Measurements from ENCODE around the gene SPATA9. TPM values are rescaled to one million over a fixed set of nuclear protein-coding genes. Genes with fewer than 3 reads are reported as not detected.

The SPATA9 gene
- total and polyA plus RNA-seq, 2 of the 13 experiments (the other 11 are each of a cell fraction or from before 2014, with no cell fraction given), result not detected

DNA sequence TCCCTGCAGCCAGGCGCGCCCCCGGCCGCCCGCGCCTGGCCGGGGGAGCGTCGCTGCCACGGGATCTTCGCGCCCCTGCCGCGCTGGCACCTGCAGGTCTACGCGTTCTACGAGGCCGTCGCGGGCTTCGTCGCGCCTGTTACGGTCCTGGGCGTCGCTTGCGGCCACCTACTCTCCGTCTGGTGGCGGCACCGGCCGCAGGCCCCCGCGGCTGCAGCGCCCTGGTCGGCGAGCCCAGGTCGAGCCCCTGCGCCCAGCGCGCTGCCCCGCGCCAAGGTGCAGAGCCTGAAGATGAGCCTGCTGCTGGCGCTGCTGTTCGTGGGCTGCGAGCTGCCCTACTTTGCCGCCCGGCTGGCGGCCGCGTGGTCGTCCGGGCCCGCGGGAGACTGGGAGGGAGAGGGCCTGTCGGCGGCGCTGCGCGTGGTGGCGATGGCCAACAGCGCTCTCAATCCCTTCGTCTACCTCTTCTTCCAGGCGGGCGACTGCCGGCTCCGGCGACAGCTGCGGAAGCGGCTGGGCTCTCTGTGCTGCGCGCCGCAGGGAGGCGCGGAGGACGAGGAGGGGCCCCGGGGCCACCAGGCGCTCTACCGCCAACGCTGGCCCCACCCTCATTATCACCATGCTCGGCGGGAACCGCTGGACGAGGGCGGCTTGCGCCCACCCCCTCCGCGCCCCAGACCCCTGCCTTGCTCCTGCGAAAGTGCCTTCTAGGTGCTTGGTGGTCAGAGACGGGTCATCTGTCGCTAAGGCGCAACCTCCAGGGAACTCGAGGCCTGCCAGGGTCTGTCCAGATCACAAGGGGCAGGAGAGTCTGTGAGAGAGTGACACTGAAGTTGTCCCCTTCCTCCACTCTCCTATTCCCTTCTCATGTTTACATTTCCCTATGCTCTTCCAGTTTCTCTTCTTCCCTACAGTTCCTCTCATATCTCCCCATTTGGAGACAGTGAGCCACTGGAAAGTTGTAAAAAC is 61.6 kb downstream of the SPATA9 start (continued):
- TF ChIP-seq, protein P1, sequence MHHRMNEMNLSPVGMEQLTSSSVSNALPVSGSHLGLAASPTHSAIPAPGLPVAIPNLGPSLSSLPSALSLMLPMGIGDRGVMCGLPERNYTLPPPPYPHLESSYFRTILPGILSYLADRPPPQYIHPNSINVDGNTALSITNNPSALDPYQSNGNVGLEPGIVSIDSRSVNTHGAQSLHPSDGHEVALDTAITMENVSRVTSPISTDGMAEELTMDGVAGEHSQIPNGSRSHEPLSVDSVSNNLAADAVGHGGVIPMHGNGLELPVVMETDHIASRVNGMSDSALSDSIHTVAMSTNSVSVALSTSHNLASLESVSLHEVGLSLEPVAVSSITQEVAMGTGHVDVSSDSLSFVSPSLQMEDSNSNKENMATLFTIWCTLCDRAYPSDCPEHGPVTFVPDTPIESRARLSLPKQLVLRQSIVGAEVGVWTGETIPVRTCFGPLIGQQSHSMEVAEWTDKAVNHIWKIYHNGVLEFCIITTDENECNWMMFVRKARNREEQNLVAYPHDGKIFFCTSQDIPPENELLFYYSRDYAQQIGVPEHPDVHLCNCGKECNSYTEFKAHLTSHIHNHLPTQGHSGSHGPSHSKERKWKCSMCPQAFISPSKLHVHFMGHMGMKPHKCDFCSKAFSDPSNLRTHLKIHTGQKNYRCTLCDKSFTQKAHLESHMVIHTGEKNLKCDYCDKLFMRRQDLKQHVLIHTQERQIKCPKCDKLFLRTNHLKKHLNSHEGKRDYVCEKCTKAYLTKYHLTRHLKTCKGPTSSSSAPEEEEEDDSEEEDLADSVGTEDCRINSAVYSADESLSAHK (CRISPR knock-in tag; IDR thresholded peaks at IDR 0.05; ENCODE audit: borderline replicate concordance), result no peak
- TF ChIP-seq RORA (CRISPR knock-in tag; IDR thresholded peaks at IDR 0.05) (no peak), KDM6A (CRISPR knock-in tag; IDR thresholded peaks at IDR 0.05; ENCODE audit: low read depth) (no peak), HNRNPK (IDR thresholded peaks at IDR 0.05; ENCODE audit: low read depth, low read length, poor library complexity, severe bottlenecking) (no peak), SNAPC2 (CRISPR knock-in tag; IDR thresholded peaks at IDR 0.05) (peak; percentile 23; the same call in 1 of the 2 replicates), EP300 (IDR thresholded peaks at IDR 0.05; ENCODE audit: low read depth in 2 of 2, low read length in 2 of 2) (no peak), EP300 (CRISPR knock-in tag; IDR thresholded peaks at IDR 0.05; ENCODE audit: borderline replicate concordance) (no peak), JUNB (CRISPR knock-in tag; IDR thresholded peaks at IDR 0.05; ENCODE audit: borderline replicate concordance) (no peak), ZFX (CRISPR knock-in tag; IDR thresholded peaks at IDR 0.05; ENCODE audit: low read depth) (no peak; the same call in none of the 2 replicates)
- TF ChIP-seq, protein P2, sequence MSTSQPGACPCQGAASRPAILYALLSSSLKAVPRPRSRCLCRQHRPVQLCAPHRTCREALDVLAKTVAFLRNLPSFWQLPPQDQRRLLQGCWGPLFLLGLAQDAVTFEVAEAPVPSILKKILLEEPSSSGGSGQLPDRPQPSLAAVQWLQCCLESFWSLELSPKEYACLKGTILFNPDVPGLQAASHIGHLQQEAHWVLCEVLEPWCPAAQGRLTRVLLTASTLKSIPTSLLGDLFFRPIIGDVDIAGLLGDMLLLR (CRISPR knock-in tag; IDR thresholded peaks at IDR 0.05), result no peak
- TF ChIP-seq, protein P3, sequence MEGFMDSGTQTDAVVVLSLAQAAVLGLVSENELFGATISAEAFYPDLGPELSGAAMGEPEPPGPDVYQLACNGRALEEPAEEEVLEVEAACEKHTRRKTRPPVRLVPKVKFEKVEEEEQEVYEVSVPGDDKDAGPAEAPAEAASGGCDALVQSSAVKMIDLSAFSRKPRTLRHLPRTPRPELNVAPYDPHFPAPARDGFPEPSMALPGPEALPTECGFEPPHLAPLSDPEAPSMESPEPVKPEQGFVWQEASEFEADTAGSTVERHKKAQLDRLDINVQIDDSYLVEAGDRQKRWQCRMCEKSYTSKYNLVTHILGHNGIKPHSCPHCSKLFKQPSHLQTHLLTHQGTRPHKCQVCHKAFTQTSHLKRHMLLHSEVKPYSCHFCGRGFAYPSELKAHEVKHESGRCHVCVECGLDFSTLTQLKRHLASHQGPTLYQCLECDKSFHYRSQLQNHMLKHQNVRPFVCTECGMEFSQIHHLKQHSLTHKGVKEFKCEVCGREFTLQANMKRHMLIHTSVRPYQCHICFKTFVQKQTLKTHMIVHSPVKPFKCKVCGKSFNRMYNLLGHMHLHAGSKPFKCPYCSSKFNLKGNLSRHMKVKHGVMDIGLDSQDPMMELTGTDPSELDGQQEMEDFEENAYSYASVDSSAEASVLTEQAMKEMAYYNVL (CRISPR knock-in tag; IDR thresholded peaks at IDR 0.05; ENCODE audit: borderline replicate concordance), result no peak
- TF ChIP-seq, protein P4, sequence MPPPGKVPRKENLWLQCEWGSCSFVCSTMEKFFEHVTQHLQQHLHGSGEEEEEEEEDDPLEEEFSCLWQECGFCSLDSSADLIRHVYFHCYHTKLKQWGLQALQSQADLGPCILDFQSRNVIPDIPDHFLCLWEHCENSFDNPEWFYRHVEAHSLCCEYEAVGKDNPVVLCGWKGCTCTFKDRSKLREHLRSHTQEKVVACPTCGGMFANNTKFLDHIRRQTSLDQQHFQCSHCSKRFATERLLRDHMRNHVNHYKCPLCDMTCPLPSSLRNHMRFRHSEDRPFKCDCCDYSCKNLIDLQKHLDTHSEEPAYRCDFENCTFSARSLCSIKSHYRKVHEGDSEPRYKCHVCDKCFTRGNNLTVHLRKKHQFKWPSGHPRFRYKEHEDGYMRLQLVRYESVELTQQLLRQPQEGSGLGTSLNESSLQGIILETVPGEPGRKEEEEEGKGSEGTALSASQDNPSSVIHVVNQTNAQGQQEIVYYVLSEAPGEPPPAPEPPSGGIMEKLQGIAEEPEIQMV (CRISPR knock-in tag; IDR thresholded peaks at IDR 0.05; ENCODE audit: low read depth), result no peak
- TF ChIP-seq, protein P5, sequence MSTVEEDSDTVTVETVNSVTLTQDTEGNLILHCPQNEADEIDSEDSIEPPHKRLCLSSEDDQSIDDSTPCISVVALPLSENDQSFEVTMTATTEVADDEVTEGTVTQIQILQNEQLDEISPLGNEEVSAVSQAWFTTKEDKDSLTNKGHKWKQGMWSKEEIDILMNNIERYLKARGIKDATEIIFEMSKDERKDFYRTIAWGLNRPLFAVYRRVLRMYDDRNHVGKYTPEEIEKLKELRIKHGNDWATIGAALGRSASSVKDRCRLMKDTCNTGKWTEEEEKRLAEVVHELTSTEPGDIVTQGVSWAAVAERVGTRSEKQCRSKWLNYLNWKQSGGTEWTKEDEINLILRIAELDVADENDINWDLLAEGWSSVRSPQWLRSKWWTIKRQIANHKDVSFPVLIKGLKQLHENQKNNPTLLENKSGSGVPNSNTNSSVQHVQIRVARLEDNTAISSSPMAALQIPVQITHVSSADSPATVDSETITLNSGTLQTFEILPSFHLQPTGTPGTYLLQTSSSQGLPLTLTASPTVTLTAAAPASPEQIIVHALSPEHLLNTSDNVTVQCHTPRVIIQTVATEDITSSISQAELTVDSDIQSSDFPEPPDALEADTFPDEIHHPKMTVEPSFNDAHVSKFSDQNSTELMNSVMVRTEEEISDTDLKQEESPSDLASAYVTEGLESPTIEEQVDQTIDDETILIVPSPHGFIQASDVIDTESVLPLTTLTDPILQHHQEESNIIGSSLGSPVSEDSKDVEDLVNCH (CRISPR knock-in tag; IDR thresholded peaks at IDR 0.05), result no peak
- TF ChIP-seq, protein P6, sequence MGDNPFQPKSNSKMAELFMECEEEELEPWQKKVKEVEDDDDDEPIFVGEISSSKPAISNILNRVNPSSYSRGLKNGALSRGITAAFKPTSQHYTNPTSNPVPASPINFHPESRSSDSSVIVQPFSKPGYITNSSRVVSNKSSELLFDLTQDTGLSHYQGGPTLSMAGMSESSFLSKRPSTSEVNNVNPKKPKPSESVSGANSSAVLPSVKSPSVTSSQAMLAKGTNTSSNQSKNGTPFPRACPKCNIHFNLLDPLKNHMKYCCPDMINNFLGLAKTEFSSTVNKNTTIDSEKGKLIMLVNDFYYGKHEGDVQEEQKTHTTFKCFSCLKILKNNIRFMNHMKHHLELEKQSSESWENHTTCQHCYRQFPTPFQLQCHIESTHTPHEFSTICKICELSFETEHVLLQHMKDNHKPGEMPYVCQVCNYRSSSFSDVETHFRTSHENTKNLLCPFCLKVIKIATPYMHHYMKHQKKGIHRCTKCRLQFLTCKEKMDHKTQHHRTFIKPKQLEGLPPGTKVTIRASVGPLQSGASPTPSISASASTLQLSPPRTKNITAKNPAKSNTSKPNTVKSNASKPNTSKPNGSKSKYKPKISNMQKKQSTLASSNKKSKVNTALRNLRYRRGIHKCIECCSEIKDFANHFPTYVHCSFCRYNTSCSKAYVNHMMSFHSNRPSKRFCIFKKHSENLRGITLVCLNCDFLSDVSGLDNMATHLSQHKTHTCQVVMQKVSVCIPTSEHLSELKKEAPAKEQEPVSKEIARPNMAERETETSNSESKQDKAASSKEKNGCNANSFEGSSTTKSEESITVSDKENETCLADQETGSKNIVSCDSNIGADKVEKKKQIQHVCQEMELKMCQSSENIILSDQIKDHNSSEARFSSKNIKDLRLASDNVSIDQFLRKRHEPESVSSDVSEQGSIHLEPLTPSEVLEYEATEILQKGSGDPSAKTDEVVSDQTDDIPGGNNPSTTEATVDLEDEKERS (CRISPR knock-in tag; IDR thresholded peaks at IDR 0.05), result no peak
